HEK293 (cell line): ENCODE data around the gene RNF133.
A peak's percentile ranks its signal among the peaks of the same experiment; 100 is the strongest.

ENCODE experiments used
- CTCF ChIA-PET: fragments of 350-600 bp; formaldehyde crosslinking; extraction: SDS; loops from one replicate; lab custom pipeline; 2021; ENCODE audit warnings: antibody characterized with exemption; lab: Yijun Ruan, JAX
- POLR2A ChIA-PET: fragments of 300-600 bp; formaldehyde crosslinking; extraction: SDS; loops from one replicate; lab custom pipeline; 2020; ENCODE audit warnings: antibody characterized with exemption, inconsistent platforms; lab: Yijun Ruan, JAX
- H3K27ac ChIP-seq: fragments of 200-500 bp; sonication (Bioruptor generic); 2 replicates; pipeline ENCODE4 v1.5.1; 2014; ENCODE audit warnings: low read depth, low read length, control low read depth, inconsistent platforms; ENCODE audit errors: extremely low read depth
- H3K36me3 ChIP-seq, 2 experiments: fragments of 200-500 bp in 1 of 2; sonication (Bioruptor generic) in 1 of 2; 1 replicate in 1 of 2; 2 replicates in 1 of 2; pipeline ENCODE4 v1.5.1; 2014 to 2017; ENCODE audit warnings: inconsistent platforms in 2 of 2, low read length in 2 of 2; ENCODE audit not compliant: control insufficient read depth in 2 of 2, insufficient read depth in 1 of 2
- H3K4me1 ChIP-seq: fragments of 200-500 bp; sonication (Bioruptor generic); 2 replicates; pipeline ENCODE4 v1.5.1; 2014; ENCODE audit warnings: mild to moderate bottlenecking, low read length, inconsistent platforms; ENCODE audit not compliant: control insufficient read depth, insufficient read depth
- H3K4me3 ChIP-seq: 2 replicates; pipeline ENCODE4 v1.5.1; 2011; ENCODE audit warnings: low read depth, mild to moderate bottlenecking, control low read depth, low read length, moderate library complexity
- H3K9me3 ChIP-seq: fragments of 200-500 bp; sonication (Bioruptor generic); 2 replicates; pipeline ENCODE4 v1.5.1; 2014; ENCODE audit warnings: low read depth, low read length, inconsistent platforms; ENCODE audit not compliant: control insufficient read depth, insufficient read depth
- HOXA7 ChIP-seq: sonication (generic); formaldehyde crosslinking; IDR thresholded peaks from 2 replicates; pipeline ENCODE4 v1.8.1; 2022; ENCODE audit warnings: missing genetic modification reagents, borderline replicate concordance
- KLF8 ChIP-seq: fragments of 450-650 bp; formaldehyde crosslinking; IDR thresholded peaks from 2 replicates; pipeline ENCODE4 v1.5.1; 2016; ENCODE audit warnings: missing biosample characterization, missing genetic modification characterization
- MZF1 ChIP-seq: fragments of 450-650 bp; formaldehyde crosslinking; IDR thresholded peaks from 2 replicates; pipeline ENCODE4 v1.5.1; 2017; ENCODE audit warnings: missing biosample characterization, missing genetic modification characterization, borderline replicate concordance
- PRDM1 ChIP-seq: fragments of 450-650 bp; formaldehyde crosslinking; IDR thresholded peaks from 2 replicates; pipeline ENCODE4; 2016; ENCODE audit warnings: missing biosample characterization, missing genetic modification characterization
- SALL2 ChIP-seq: fragments of 450-650 bp; formaldehyde crosslinking; IDR thresholded peaks from 2 replicates; pipeline ENCODE4 v1.5.0; 2017; ENCODE audit warnings: missing biosample characterization, mild to moderate bottlenecking, missing genetic modification characterization, borderline replicate concordance
- SCRT2 ChIP-seq: fragments of 450-650 bp; formaldehyde crosslinking; IDR thresholded peaks from 2 replicates; pipeline ENCODE4 v1.5.1; 2016; ENCODE audit warnings: missing biosample characterization, missing genetic modification characterization
- ZNF132 ChIP-seq: fragments of 450-650 bp; formaldehyde crosslinking; IDR thresholded peaks from 2 replicates; pipeline ENCODE4 v1.5.1; 2017; ENCODE audit warnings: missing biosample characterization, missing genetic modification characterization, borderline replicate concordance
- ZNF138 ChIP-seq: fragments of 450-650 bp; formaldehyde crosslinking; IDR thresholded peaks from 2 replicates; pipeline ENCODE4 v1.5.1; 2016; ENCODE audit warnings: missing biosample characterization, missing genetic modification characterization, borderline replicate concordance
- ZNF37A ChIP-seq: fragments of 450-650 bp; IDR thresholded peaks from 2 replicates; pipeline ENCODE4 v1.5.1; 2018; ENCODE audit warnings: missing biosample characterization, missing genetic modification characterization
- ZNF416 ChIP-seq: fragments of 450-650 bp; formaldehyde crosslinking; IDR thresholded peaks from 2 replicates; pipeline ENCODE4 v1.5.1; 2016; ENCODE audit warnings: missing biosample characterization, missing genetic modification characterization
- ZNF521 ChIP-seq: fragments of 450-650 bp; formaldehyde crosslinking; IDR thresholded peaks from 2 replicates; pipeline ENCODE4 v1.5.1; 2017; ENCODE audit warnings: missing biosample characterization, mild to moderate bottlenecking, missing genetic modification characterization
- ZNF529 ChIP-seq: fragments of 450-650 bp; formaldehyde crosslinking; IDR thresholded peaks from 2 replicates; pipeline ENCODE4 v1.5.1; 2017; ENCODE audit warnings: missing genetic modification characterization, missing biosample characterization; ENCODE audit not compliant: insufficient replicate concordance
- ZNF549 ChIP-seq: fragments of 450-650 bp; IDR thresholded peaks from 2 replicates; pipeline ENCODE4 v1.5.1; 2018; ENCODE audit warnings: missing biosample characterization, missing genetic modification characterization, mild to moderate bottlenecking, inconsistent platforms, moderate library complexity
- ZNF555 ChIP-seq: fragments of 450-650 bp; formaldehyde crosslinking; conservative IDR thresholded peaks from 2 replicates; pipeline ENCODE4 v1.5.1; 2017; ENCODE audit warnings: missing biosample characterization, mild to moderate bottlenecking, missing genetic modification characterization, inconsistent platforms
- ZNF558 ChIP-seq: fragments of 450-650 bp; formaldehyde crosslinking; IDR thresholded peaks from 2 replicates; pipeline ENCODE4 v1.5.1; 2016; ENCODE audit warnings: missing biosample characterization, missing genetic modification characterization
- ZNF629 ChIP-seq: fragments of 450-650 bp; formaldehyde crosslinking; IDR thresholded peaks from 2 replicates; pipeline ENCODE4 v1.5.1; 2017; ENCODE audit warnings: missing biosample characterization, missing genetic modification characterization
- ZNF677 ChIP-seq: fragments of 450-650 bp; IDR thresholded peaks from 2 replicates; pipeline ENCODE4 v1.5.0; 2018; ENCODE audit warnings: missing biosample characterization, mild to moderate bottlenecking, missing genetic modification characterization, moderate library complexity
- ZNF768 ChIP-seq: fragments of 450-650 bp; formaldehyde crosslinking; IDR thresholded peaks from 2 replicates; pipeline ENCODE4 v1.5.1; 2018; ENCODE audit warnings: missing biosample characterization, mild to moderate bottlenecking, missing genetic modification characterization
- TF ChIP-seq, protein P1 (sequence below): fragments of 450-650 bp; formaldehyde crosslinking; IDR thresholded peaks from 2 replicates; pipeline ENCODE4 v1.5.1; 2016; ENCODE audit warnings: missing biosample characterization, missing genetic modification characterization

Gene RNF133

DNA sequence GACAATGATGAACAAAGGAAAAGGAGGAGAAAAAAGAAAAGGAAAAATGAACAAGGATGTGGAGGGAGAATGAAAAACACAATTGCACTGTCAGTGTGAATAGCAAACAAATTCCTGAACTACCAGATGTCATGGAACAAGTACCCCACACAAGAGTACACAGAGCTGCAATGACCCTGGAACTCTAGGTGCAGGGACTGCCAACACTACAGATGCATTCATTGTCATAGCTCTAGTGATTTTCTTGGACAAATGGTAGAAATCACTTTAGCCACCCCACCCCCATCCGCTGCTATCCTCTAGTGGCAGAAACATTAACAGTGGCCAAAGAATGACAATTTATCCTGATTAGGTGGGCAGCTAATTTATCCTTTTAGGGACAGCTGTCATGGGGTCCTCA lies 3.1 kb downstream of the RNF133 start:
- ChIA-PET POLR2A (no interaction called here), CTCF (interaction anchor here (0.5 kb wide), 1 partner anchor 476 kb away, joined by 3 read pairs; no protein-coding TSS in a partner anchor)
- Histone ChIP-seq H3K4me1 (no peaks in the 10 kb centered on the region), H3K9me3 (no peaks in the 10 kb centered on the region), H3K36me3 (no peaks in the 10 kb centered on the region), H3K4me3 (no peak overlapping the region), H3K27ac (no peak overlapping the region)
- no peak for TF ChIP-seq MZF1
- TF ChIP-seq HOXA7 (CRISPR knock-in tag) = no peak

DNA sequence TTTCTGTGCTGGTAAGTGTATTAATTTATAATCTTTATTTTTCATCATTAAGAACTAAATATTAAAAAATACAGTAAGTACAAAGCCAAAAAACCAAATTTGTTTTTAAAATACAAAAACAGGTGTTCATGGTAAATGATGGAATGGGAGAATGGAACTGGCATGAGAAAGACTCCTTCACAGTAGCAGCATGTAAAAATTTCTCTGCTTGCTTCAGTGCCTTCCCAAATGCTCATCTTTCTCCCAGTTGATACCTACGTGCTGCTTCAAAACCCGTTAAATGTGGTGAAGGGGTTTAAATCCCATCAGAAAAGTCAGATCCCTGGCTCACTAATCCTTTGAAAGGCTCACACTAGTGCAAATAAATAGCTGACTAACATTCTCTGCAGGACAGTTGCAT lies 4.2 kb downstream of the RNF133 start:
- H3K36me3 ChIP-seq = no peaks in the 10 kb centered on the region
- ChIA-PET POLR2A (no interaction called here), CTCF (interaction anchor here (0.6 kb wide), 1 partner anchor 498 kb away, joined by 4 read pairs; no protein-coding TSS in a partner anchor)
- no peaks in the 10 kb centered on the region for H3K4me1 ChIP-seq
- no peak for TF ChIP-seq ZNF521
- no peak for TF ChIP-seq KLF8 (tag by site-specific recombination)
- H3K27ac ChIP-seq = no peak overlapping the region
- H3K4me3 ChIP-seq = no peak overlapping the region
- no peaks in the 10 kb centered on the region for H3K9me3 ChIP-seq

DNA sequence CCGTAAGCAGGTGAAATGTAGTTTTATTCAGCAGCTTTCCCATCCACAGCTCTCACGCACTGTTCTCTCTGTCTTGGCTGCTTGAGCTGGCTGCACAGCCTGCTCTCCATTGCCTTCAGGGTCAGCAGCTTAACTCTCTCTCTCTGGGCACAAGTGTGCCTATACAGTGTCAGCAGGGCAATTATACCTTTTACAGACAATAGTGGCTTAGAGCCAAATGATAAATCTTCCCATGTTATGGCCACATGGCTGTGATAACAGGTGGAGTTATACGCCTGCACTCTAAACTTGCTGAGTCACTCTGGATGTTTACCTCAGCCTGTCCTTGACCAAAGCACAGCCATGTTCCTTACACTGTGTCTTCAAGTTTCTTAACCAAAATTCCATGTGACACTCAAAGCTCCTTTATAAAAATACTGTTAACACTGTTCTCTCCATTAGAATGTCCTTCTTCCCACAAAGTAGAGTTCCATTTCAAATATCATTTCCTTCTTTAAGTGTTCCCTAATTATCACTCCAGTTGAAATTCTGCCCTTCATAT lies 6.1 kb downstream of the RNF133 start:
- Histone ChIP-seq H3K4me3 (no peak overlapping the region), H3K27ac (no peak overlapping the region), H3K4me1 (no peaks in the 10 kb centered on the region), H3K36me3 (no peaks in the 10 kb centered on the region), H3K9me3 (no peaks in the 10 kb centered on the region)
- no peak for TF ChIP-seq ZNF555
- TF ChIP-seq SCRT2 = 0 out of 2 replicates have a peak, but pooled peaks have one; percentile 19
- TF ChIP-seq ZNF549 (tag by site-specific recombination) = 0 out of 2 replicates have a peak, but pooled peaks have one; percentile 26
- peak; percentile 46 for TF ChIP-seq ZNF529 (tag by site-specific recombination)
- ChIA-PET POLR2A (no interaction called here), CTCF (no interaction called here)

DNA sequence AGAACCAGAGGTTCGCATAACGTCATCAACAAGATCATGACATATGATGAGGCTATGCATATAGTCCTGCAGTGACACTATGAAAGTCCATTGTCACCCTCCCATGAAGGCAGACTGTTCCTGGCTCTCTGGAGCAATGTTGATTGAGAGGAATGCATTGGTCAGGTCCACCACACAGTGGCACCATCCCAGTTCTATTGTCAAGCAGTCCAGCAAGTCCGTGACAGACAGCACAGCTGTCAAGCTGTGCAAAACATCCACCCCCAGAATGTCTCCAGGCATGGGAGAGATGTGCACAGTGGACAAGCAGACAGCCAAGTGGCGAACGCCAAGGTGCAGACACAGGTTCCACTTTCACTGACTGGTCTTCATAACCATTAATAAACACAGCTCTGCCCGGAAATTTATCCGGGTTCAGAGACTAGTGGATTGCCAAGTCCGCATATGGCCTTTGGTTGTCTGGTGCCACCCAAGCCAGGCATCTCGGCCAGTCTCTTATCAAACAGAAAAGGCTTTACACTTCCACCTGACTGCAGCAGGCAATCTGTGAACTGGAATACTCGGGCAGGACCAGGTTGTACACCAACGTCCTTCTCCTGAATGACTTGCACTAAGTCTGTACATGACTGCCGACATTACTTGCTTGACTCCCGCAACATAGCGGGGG lies 7.2 kb downstream of the RNF133 start:
- Histone ChIP-seq H3K36me3 (no peaks in the 10 kb centered on the region), H3K27ac (no peak overlapping the region), H3K4me3 (no peak overlapping the region), H3K9me3 (no peaks in the 10 kb centered on the region), H3K4me1 (no peaks in the 10 kb centered on the region)
- TF ChIP-seq, protein P1, sequence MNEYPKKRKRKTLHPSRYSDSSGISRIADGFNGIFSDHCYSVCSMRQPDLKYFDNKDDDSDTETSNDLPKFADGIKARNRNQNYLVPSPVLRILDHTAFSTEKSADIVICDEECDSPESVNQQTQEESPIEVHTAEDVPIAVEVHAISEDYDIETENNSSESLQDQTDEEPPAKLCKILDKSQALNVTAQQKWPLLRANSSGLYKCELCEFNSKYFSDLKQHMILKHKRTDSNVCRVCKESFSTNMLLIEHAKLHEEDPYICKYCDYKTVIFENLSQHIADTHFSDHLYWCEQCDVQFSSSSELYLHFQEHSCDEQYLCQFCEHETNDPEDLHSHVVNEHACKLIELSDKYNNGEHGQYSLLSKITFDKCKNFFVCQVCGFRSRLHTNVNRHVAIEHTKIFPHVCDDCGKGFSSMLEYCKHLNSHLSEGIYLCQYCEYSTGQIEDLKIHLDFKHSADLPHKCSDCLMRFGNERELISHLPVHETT = no peak
- no peak for TF ChIP-seq ZNF768 (tag by site-specific recombination)
- TF ChIP-seq ZNF529 (tag by site-specific recombination) = no peak
- no peak for TF ChIP-seq PRDM1 (tag by site-specific recombination)
- no peak for TF ChIP-seq ZNF558 (tag by site-specific recombination)
- no peak for TF ChIP-seq ZNF629 (tag by site-specific recombination)
- no peak for TF ChIP-seq ZNF37A (tag by site-specific recombination)
- no peak for TF ChIP-seq ZNF677
- TF ChIP-seq ZNF138 (tag by site-specific recombination) = no peak
- no peak for TF ChIP-seq ZNF132
- no peak for TF ChIP-seq ZNF416
- TF ChIP-seq SALL2 (tag by site-specific recombination) = no peak
- ChIA-PET CTCF (interaction anchor here (0.6 kb wide), 1 partner anchor 10 kb away, joined by 3 read pairs; no protein-coding TSS in a partner anchor), POLR2A (no interaction called here)
